ENCODE measurements around the gene DEPP1. TPM values are rescaled to one million over a fixed set of nuclear protein-coding genes. Genes with fewer than 3 reads are reported as not detected.

The DEPP1 gene
- polyA plus RNA-seq, 1 donor from 2014 or later: 4.3 TPM

DNA sequence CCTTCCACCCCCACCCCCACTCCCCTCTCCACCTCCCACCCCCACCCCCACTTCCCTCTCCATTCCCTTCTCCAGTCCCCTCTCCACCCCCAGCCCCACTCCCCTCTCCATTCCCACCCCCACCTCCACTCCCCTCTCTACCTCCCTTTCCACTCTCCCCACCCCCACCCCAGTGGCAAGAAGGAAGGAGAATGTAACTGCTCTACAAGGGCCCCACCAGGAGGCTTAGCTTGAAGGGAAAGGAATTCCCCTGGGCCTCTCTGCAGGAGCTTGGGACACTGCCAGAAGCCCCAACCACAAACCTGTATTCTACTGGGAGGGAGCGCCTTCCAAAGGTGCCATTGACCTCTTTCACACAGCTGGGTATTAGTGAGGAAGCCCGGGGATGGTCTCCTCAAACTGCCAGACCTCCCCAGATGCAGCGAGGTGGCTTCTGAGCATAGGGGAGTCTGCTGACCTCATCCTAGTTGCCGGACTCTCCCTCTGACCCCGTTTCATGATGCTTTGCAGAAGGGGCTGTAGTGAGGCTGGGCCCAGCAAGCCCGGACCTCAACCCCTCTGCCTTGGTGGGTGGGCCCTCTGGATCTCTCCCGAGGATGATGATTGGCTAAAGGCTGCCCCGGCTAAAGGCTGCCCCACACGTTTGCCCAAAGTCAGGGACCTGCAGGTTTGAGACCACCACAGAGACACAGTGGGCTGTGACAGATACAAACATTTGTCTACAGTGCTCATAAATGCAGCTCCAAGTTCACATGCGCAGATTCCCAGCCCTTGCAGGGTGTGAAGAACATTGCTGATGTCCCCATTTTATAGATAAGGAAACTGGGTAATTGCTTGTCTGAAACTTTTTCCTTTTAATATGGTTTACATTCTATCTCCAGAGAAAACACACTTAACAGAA lies 2.9 kb downstream of the DEPP1 start:
- H3F3A ChIP-seq (ENCODE audit: insufficient read depth, low read length, poor library complexity, severe bottlenecking): no peaks in the 10 kb centered on the region
- H2AFZ ChIP-seq (ENCODE audit: low read depth, low read length): no peak overlapping the region
- no peaks in the 10 kb centered on the region for H3K36me3 ChIP-seq (ENCODE audit: insufficient read depth, low read length)
- TF ChIP-seq, protein P1, sequence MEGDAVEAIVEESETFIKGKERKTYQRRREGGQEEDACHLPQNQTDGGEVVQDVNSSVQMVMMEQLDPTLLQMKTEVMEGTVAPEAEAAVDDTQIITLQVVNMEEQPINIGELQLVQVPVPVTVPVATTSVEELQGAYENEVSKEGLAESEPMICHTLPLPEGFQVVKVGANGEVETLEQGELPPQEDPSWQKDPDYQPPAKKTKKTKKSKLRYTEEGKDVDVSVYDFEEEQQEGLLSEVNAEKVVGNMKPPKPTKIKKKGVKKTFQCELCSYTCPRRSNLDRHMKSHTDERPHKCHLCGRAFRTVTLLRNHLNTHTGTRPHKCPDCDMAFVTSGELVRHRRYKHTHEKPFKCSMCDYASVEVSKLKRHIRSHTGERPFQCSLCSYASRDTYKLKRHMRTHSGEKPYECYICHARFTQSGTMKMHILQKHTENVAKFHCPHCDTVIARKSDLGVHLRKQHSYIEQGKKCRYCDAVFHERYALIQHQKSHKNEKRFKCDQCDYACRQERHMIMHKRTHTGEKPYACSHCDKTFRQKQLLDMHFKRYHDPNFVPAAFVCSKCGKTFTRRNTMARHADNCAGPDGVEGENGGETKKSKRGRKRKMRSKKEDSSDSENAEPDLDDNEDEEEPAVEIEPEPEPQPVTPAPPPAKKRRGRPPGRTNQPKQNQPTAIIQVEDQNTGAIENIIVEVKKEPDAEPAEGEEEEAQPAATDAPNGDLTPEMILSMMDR (IDR thresholded peaks at IDR 0.05; ENCODE audit: poor library complexity, severe bottlenecking): no peak
- no peak for TF ChIP-seq POLR2AphosphoS5 (IDR thresholded peaks at IDR 0.05)
- TF ChIP-seq TAF1 (IDR thresholded peaks at IDR 0.05; ENCODE audit: low read depth): no peak
- TF ChIP-seq, protein P2, sequence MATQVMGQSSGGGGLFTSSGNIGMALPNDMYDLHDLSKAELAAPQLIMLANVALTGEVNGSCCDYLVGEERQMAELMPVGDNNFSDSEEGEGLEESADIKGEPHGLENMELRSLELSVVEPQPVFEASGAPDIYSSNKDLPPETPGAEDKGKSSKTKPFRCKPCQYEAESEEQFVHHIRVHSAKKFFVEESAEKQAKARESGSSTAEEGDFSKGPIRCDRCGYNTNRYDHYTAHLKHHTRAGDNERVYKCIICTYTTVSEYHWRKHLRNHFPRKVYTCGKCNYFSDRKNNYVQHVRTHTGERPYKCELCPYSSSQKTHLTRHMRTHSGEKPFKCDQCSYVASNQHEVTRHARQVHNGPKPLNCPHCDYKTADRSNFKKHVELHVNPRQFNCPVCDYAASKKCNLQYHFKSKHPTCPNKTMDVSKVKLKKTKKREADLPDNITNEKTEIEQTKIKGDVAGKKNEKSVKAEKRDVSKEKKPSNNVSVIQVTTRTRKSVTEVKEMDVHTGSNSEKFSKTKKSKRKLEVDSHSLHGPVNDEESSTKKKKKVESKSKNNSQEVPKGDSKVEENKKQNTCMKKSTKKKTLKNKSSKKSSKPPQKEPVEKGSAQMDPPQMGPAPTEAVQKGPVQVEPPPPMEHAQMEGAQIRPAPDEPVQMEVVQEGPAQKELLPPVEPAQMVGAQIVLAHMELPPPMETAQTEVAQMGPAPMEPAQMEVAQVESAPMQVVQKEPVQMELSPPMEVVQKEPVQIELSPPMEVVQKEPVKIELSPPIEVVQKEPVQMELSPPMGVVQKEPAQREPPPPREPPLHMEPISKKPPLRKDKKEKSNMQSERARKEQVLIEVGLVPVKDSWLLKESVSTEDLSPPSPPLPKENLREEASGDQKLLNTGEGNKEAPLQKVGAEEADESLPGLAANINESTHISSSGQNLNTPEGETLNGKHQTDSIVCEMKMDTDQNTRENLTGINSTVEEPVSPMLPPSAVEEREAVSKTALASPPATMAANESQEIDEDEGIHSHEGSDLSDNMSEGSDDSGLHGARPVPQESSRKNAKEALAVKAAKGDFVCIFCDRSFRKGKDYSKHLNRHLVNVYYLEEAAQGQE (IDR thresholded peaks at IDR 0.05; ENCODE audit: borderline replicate concordance): no peak
- TF ChIP-seq SMC3 (conservative IDR thresholded peaks at IDR 0.05; ENCODE audit: poor library complexity): no peak
- TF ChIP-seq MXI1 (conservative IDR thresholded peaks at IDR 0.05; ENCODE audit: poor library complexity, severe bottlenecking): no peak
- no peak for TF ChIP-seq RAD21 (conservative IDR thresholded peaks at IDR 0.05)
- no peak for TF ChIP-seq EP300 (conservative IDR thresholded peaks at IDR 0.05; ENCODE audit: poor library complexity, severe bottlenecking)
- TF ChIP-seq EZH2 (IDR thresholded peaks at IDR 0.05; ENCODE audit: borderline replicate concordance, insufficient read depth, low read length, poor library complexity, severe bottlenecking): no peak
- H3K79me2 ChIP-seq (replicated peaks; ENCODE audit: insufficient read depth, low read length): no peaks in the 10 kb centered on the region
- H3K9ac ChIP-seq (ENCODE audit: low read length): no peak overlapping the region
- H3K9me3 ChIP-seq (ENCODE audit: low read length): no peaks in the 10 kb centered on the region
- no peaks in the 10 kb centered on the region for H4K20me1 ChIP-seq (ENCODE audit: insufficient read depth)
- H3K27me3 ChIP-seq (ENCODE audit: insufficient read depth, low read depth, low read length): no peaks in the 10 kb centered on the region
- no peak overlapping the region for H3K27ac ChIP-seq (ENCODE audit: low read length)
- H3K4me3 ChIP-seq (ENCODE audit: low read length): no peak overlapping the region
- H3K4me2 ChIP-seq (ENCODE audit: low read length): no peak overlapping the region
- H3K9me2 ChIP-seq (ENCODE audit: insufficient read depth, low read length): no peaks in the 10 kb centered on the region

DNA sequence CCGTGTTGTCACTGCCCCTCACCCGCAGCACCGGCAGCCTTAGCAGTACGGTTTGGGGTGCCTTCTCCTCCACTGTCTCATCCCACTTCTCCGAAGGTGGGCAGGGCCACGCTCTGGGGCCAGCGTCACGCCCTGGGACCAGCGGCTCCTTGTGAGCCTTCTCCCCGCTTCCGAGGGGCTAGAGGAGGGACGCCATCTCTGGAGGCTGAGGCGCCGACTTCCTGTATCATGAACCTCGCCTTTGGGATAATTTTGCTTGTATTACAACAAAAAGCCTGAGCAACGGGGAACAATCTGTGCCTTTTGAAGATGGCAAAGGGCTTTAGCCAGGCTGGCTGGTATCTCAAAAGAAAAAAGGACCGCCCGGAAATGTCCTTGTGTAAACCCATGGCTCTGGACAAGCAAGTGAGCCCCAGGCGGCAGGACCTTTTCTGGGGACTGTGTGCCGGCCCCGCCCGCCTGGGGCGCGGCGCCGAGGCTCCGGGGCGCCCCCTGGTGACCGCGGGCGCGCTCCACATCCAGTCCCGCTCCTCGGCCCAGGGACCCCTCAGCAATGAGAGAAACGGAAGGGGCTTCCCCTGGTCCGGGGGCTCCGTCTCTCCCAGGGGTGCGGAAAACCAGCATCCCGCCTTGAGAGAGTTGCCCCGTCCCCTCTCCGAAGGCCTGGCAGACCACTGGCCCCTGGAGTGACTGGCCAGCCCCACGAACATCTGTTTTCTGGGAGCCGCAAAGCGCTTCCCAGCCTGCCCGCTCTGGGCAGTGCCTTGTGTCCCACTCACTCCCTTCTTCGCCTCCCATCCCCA lies 3.8 kb downstream of the DEPP1 start:
- no peaks in the 10 kb centered on the region for H3K79me2 ChIP-seq (replicated peaks; ENCODE audit: insufficient read depth, low read length)
- no peak overlapping the region for H3K4me2 ChIP-seq (ENCODE audit: low read length)
- H3K27me3 ChIP-seq (ENCODE audit: insufficient read depth, low read depth, low read length): no peaks in the 10 kb centered on the region
- H3K9me2 ChIP-seq (ENCODE audit: insufficient read depth, low read length): no peaks in the 10 kb centered on the region
- H3K9ac ChIP-seq (ENCODE audit: low read length): no peak overlapping the region
- peak overlapping the region; percentile 19 for H3K4me3 ChIP-seq (ENCODE audit: low read length)
- no peaks in the 10 kb centered on the region for H3F3A ChIP-seq (ENCODE audit: insufficient read depth, low read length, poor library complexity, severe bottlenecking)
- no peaks in the 10 kb centered on the region for H3K9me3 ChIP-seq (ENCODE audit: low read length)
- no peak overlapping the region for H2AFZ ChIP-seq (ENCODE audit: low read depth, low read length)
- no peaks in the 10 kb centered on the region for H3K36me3 ChIP-seq (ENCODE audit: insufficient read depth, low read length)
- TF ChIP-seq TAF1 (IDR thresholded peaks at IDR 0.05; ENCODE audit: low read depth) (no peak), MXI1 (conservative IDR thresholded peaks at IDR 0.05; ENCODE audit: poor library complexity, severe bottlenecking) (no peak), EP300 (conservative IDR thresholded peaks at IDR 0.05; ENCODE audit: poor library complexity, severe bottlenecking) (no peak), RAD21 (conservative IDR thresholded peaks at IDR 0.05) (peak; percentile 48), SMC3 (conservative IDR thresholded peaks at IDR 0.05; ENCODE audit: poor library complexity) (peak; percentile 65), EZH2 (IDR thresholded peaks at IDR 0.05; ENCODE audit: borderline replicate concordance, insufficient read depth, low read length, poor library complexity, severe bottlenecking) (no peak), POLR2AphosphoS5 (IDR thresholded peaks at IDR 0.05) (no peak)
- TF ChIP-seq, protein P2 (IDR thresholded peaks at IDR 0.05; ENCODE audit: borderline replicate concordance): no peak
- TF ChIP-seq, protein P1 (IDR thresholded peaks at IDR 0.05; ENCODE audit: poor library complexity, severe bottlenecking): peak; percentile 70
- no peaks in the 10 kb centered on the region for H4K20me1 ChIP-seq (ENCODE audit: insufficient read depth)
- H3K27ac ChIP-seq (ENCODE audit: low read length): no peak overlapping the region
